ENCODE measurements around the gene CTSD.

CTSD gene

DNA sequence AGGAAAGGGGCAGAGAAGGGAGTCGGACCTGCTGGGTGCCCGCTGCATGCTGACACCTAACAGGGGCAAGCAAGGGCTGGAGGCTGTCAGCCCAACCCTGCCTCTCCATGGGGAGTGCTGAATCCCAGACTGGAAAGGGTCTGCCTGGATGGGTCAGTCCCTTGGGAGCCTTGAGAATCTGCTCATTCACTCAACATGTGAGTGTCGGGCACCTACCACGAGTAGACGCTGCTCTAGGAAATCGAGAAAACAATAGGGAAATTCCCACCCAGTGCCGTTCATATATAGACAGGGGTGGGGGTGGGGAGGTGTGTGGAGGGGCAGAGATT, 4.4 kb upstream of the CTSD start:
- no peak for DNase-seq

DNA sequence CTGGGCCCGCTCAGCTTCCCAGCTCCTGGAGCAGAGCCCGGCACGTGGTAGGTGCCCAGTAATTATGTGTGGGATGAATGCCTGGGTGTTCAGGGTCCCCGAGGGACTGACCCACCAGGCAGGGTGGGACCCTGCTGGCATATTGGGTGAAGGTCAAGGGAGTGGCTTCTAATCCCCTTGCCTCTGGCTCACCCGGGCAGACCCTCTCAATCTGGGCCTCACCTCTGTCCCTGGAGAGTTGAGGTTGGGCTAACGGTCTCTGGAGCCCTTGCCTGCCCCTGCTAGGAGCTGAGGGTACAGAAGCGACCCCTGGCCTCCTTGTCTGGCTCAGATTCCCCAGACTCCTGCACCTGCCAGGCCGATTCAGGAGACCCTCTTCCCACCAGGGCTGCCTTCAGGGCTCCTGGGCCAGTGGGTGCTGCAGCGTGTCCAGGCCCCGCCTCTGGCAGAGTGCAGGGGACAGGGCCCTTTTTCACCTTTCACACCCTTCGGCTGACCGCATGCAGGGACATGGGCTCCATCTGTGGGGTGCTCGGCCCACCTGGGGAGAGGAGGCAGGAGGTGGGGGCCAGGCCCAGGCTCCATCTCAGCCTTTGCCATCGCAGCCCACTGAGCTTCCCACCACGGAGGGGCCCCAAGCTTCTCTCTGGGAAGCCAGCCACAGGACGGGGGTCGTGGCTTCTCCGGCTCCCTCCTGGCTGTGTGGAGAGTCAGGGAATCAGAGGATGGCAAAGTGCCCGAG, 3.8 kb upstream of the CTSD start:
- DNase-seq: no peak

- DNase-seq: no peak
Measured at GRCh38 chr11:1766719-1767398, 3.1 kb upstream of the CTSD start.

- no peak for DNase-seq
Measured at GRCh38 chr11:1765871-1766718, 2.4 kb upstream of the CTSD start.

DNA sequence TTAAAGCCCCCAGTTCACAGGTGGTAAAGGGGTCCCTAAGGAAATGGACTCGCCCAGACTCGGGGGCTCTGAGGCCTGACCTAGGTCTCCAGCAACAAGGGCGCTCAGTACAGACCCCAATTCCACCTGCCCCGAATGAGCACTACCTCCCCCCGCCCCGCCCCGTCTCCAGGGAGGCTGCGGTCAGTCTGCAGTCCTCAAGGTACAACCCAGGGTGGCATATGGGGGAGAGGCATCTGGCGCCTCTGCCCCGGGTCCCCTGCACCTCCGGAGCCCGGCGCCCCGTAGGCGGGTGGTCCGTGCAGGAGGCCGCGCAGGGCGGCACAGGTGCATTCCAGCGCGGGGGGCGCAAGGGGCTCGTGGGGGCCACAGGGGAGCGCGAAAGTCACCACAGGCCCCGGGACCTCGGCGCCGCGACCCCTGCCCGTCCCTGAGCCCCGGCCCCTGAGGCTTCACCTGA, 361 bp downstream of the CTSD start:
- DNase-seq: no peak

DNA sequence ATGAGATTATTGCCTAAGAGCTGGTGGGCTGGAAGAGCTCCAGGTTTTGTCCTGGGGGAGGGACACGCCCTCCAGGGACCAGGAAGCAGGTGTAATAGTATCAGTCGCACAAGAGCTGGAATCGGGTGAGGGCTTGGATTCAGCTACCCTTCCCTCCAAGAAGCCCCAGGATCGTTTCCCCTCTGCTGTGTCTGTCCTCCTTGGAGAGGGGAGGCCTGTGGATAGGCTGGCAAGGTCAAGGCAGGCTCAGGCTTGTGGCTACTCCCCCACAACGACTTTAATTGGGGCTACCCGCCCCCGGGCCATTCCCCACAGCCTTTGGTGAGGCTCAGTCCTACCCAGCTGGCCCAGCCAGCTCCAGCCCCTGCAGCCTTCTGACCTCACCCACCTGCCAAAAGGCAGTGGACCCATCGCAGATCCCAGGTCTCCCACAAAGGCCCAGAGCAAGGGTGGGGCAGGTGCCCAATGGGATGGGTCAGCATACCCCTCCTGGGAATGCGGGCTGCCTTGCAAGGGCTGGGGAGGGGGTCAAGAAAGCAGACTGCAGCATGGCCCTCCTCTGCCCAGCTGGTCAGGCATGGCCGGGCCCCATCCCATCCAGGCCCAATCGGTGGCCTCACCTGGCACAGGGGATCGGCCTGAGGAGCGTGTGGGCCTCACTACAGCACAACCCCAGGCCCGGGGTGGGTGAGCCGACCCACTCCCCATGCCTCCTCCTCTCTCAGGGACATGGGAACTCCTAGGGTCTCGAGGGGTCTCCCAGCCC, 1.0 kb downstream of the CTSD start:
- DNase-seq: no peak

- DNase-seq: no peak
Measured at GRCh38 chr11:1761857-1762536, 1.7 kb downstream of the CTSD start.

DNA sequence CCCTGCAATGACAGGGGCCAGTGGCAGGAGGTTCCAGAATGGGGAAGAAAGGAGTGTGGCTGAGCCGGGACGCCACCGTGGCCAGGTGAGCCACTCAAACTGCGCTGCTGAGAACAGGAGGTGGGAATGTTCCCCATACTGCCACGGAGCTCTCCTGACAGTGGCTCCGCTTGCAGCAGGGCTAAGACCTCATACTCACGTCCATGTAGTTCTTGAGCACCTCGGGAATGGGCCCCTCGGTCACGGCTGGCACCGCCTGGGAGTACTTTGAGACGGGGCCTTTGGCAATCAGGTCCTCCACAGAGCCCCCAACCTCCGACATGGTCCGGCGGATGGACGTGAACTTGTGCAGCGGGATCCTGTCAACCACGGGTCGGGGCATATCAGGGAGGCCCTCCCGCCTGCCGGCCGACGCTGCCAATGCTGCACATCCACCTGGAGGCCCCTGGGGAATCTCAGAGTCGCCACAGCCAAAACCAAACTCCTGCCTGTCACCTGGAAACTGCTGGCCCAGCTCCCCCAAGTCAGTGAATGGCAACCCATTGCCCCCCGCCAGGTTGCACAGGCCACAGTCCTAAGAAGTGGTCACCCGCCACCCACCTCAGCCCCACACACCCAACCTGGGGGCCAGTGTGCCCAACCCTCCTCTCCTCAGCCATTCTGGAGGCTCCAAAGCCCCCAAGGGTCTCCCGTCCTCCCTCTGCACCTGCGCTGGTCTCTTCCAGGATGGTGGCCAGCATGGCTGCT, 2.4 kb downstream of the CTSD start:
- DNase-seq: no peak

GRCh38 chr11:1760351-1761109, 3.2 kb downstream of the CTSD start:
- no peak for DNase-seq

DNA sequence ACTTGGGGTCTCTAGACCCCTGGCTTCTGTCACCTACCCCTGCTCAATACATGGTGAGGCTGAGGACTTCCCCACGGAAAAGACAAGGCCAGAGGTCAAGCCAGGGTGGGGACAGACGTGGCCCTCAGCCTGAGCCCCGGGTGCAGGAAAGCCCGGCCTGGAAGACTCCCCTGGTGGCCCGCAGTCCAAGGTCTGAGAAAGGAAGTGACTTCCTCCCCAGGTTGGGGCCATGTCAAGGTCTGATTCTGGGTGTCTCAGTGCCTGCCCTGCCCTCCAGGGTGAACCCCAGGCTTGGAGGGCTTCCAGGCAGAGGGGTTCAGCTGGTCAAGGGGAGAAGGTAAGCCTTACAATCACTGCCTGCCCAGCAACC, 3.9 kb downstream of the CTSD start:
- no peak for DNase-seq

GRCh38 chr11:1759151-1759850, 4.4 kb downstream of the CTSD start:
- no peak for DNase-seq

GRCh38 chr11:1758611-1759150, 5.0 kb downstream of the CTSD start:
- DNase-seq: no peak

- no peak for DNase-seq
Measured at GRCh38 chr11:1757861-1758610, 5.7 kb downstream of the CTSD start.

GRCh38 chr11:1756791-1757771, 6.6 kb downstream of the CTSD start:
- no peak for DNase-seq

DNA sequence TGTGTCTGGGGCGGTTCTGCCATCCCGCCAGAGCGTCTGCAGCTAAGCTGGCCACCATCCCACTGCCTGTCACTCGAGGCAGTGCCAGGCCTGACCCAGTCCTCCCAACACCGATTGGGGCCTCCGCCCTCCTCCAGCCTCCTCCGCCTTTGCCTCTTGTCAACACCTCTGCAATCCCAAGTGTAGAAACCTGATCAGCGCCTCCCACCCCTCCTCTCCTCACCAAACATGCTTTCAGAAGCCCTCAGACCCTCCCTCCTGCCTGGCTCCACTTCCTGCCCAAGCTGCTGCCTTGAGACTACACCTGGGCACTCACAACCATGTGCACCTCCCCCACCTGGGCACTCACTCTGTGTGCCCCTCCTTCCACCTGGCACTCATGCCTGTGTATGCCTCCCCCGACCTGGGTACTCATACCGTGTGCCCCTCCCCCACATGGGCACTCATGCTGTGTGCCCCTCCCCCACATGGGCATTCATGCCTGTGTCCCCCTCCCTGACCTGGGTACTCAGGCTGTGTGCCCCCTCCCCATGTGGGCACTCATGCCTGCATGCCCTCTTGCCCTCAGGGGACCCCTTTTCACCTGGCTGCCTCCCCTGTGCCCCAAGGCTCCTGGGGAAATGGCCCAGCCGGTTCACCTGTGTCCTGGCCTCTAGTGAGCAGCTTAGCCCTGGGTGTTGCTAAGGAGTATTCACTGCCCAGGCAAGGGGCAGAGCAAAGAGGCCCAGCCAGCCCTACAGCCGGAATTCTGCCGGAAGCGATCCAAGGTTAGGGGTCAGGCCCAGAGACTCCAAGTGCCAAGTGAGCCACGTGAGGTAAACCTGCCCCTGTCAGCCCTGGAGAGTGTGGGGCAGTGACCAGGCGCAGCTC, 7.8 kb downstream of the CTSD start:
- no peak for DNase-seq

- no peak for DNase-seq
Measured at GRCh38 chr11:1755344-1755691, 8.4 kb downstream of the CTSD start.

All from stimulated activated CD4-positive, alpha-beta T cell treated with anti-CD3 and anti-CD28 coated beads, Interleukin-12 subunit alpha, Interleukin-12 subunit beta, amount 100 ng/mL, for 4 hours (primary cell).